ENCODE results near the gene KCNQ4.

Gene KCNQ4

GRCh38 chr1:40776236-40777072 is 7.1 kb upstream of the KCNQ4 start:
- DNase-seq (ENCODE audit: low read depth, low spot score): no peak

- DNase-seq (ENCODE audit: low read depth, low spot score): no peak
Observed at GRCh38 chr1:40777224-40777970, 6.2 kb upstream of the KCNQ4 start.

GRCh38 chr1:40780678-40781607 is 2.6 kb upstream of the KCNQ4 start:
- DNase-seq (ENCODE audit: low read depth, low spot score): no peak

GRCh38 chr1:40781608-40781971 is 2.0 kb upstream of the KCNQ4 start:
- DNase-seq (ENCODE audit: low read depth, low spot score): no peak

GRCh38 chr1:40782371-40782956 is 1.1 kb upstream of the KCNQ4 start:
- no peak for DNase-seq (ENCODE audit: low read depth, low spot score)

- DNase-seq (ENCODE audit: low read depth, low spot score): no peak
Observed at GRCh38 chr1:40784141-40784770, 669 bp downstream of the KCNQ4 start.

- DNase-seq (ENCODE audit: low read depth, low spot score): no peak
Observed at GRCh38 chr1:40784771-40785151, 1.2 kb downstream of the KCNQ4 start.

- no peak for DNase-seq (ENCODE audit: low read depth, low spot score)
Observed at GRCh38 chr1:40785446-40785845, 1.9 kb downstream of the KCNQ4 start.

- DNase-seq (ENCODE audit: low read depth, low spot score): no peak
Observed at GRCh38 chr1:40786171-40786994, 2.8 kb downstream of the KCNQ4 start.

GRCh38 chr1:40786995-40787705 is 3.6 kb downstream of the KCNQ4 start:
- no peak for DNase-seq (ENCODE audit: low read depth, low spot score)

- no peak for DNase-seq (ENCODE audit: low read depth, low spot score)
Observed at GRCh38 chr1:40787737-40788560, 4.4 kb downstream of the KCNQ4 start.

GRCh38 chr1:40788561-40789341 is 5.2 kb downstream of the KCNQ4 start:
- no peak for DNase-seq (ENCODE audit: low read depth, low spot score)

- no peak for DNase-seq (ENCODE audit: low read depth, low spot score)
Observed at GRCh38 chr1:40789342-40789598, 5.7 kb downstream of the KCNQ4 start.

- DNase-seq (ENCODE audit: low read depth, low spot score): no peak
Observed at GRCh38 chr1:40789661-40790430, 6.3 kb downstream of the KCNQ4 start.

GRCh38 chr1:40792036-40792435 is 8.4 kb downstream of the KCNQ4 start:
- DNase-seq (ENCODE audit: low read depth, low spot score): no peak

- DNase-seq (ENCODE audit: low read depth, low spot score): no peak
Observed at GRCh38 chr1:40793617-40794016, 10.0 kb downstream of the KCNQ4 start.

- DNase-seq (ENCODE audit: low read depth, low spot score): no peak
Observed at GRCh38 chr1:40794048-40794447, 10.5 kb downstream of the KCNQ4 start.

Data from iPS DF 19.7 (cell line).